HG03460 (cell line): ENCODE data around the gene PRDM11.

ENCODE experiments used
- ATAC-seq: cut with Tn5 transposase; IDR thresholded peaks from one replicate; pipeline ENCODE4 v1.9.1; 2021; ENCODE audit not compliant: unreplicated experiment

Gene PRDM11

GRCh38 chr11:45173064-45173463 is 26.6 kb downstream of the PRDM11 start:
- no peak for ATAC-seq

GRCh38 chr11:45174168-45174835 is 27.9 kb downstream of the PRDM11 start:
- ATAC-seq = no peak

GRCh38 chr11:45174963-45175362 is 28.5 kb downstream of the PRDM11 start:
- no peak for ATAC-seq

GRCh38 chr11:45176996-45177395 is 30.6 kb downstream of the PRDM11 start:
- ATAC-seq = no peak

GRCh38 chr11:45178223-45178622 is 31.8 kb downstream of the PRDM11 start:
- ATAC-seq = no peak

GRCh38 chr11:45178890-45179671 is 32.6 kb downstream of the PRDM11 start:
- ATAC-seq = no peak

- ATAC-seq = no peak
Measured at GRCh38 chr11:45179686-45180178, 33.3 kb downstream of the PRDM11 start.

GRCh38 chr11:45180179-45180847 is 33.9 kb downstream of the PRDM11 start:
- no peak for ATAC-seq

GRCh38 chr11:45180848-45181192 is 34.4 kb downstream of the PRDM11 start:
- no peak for ATAC-seq

- ATAC-seq = no peak
Measured at GRCh38 chr11:45181193-45181888, 34.9 kb downstream of the PRDM11 start.

GRCh38 chr11:45181889-45182550 is 35.6 kb downstream of the PRDM11 start:
- no peak for ATAC-seq

- ATAC-seq = no peak
Measured at GRCh38 chr11:45182902-45183301, 36.5 kb downstream of the PRDM11 start.

GRCh38 chr11:45184640-45185039 is 38.2 kb downstream of the PRDM11 start:
- ATAC-seq = no peak

GRCh38 chr11:45185228-45185729 is 38.8 kb downstream of the PRDM11 start:
- no peak for ATAC-seq

- ATAC-seq = no peak
Measured at GRCh38 chr11:45187375-45187774, 40.9 kb downstream of the PRDM11 start.

- ATAC-seq = no peak
Measured at GRCh38 chr11:45188127-45188526, 41.7 kb downstream of the PRDM11 start.

- no peak for ATAC-seq
Measured at GRCh38 chr11:45189230-45189629, 42.8 kb downstream of the PRDM11 start.

- ATAC-seq = no peak
Measured at GRCh38 chr11:45193695-45194094, 47.3 kb downstream of the PRDM11 start.

- ATAC-seq = no peak
Measured at GRCh38 chr11:45204761-45205160, 58.3 kb downstream of the PRDM11 start.

- no peak for ATAC-seq
Measured at GRCh38 chr11:45205978-45206377, 59.5 kb downstream of the PRDM11 start.

GRCh38 chr11:45208135-45208534 is 61.7 kb downstream of the PRDM11 start:
- no peak for ATAC-seq
